Breast epithelium (tissue), 4 donors: ENCODE data around the gene CAMTA1. TPM values are rescaled to one million over a fixed set of nuclear protein-coding genes. Genes with fewer than 3 reads are reported as not detected.
"Not testable (repeated sequence)": the region's sequence is repeated elsewhere in the genome, so short reads cannot be mapped to it uniquely, and the experiment has no call there.

ENCODE experiments used
- DNase-seq, 2 donors: peaks; one replicate each; pipeline ENCODE4 v3.0.0-alpha.2; 2019; ENCODE audit warnings: low spot score in 2 of 2
- H3K27ac ChIP-seq, 2 donors: fragments of 200-600 bp; sonication (generic) in 1 of 2; one replicate each; pipeline ENCODE4 v1.5.1; 2016 to 2019; ENCODE audit warnings: mild to moderate bottlenecking in 1 of 2
- H3K27me3 ChIP-seq, 2 donors: fragments of 200-600 bp; sonication (generic) in 1 of 2; one replicate each; pipeline versions ENCODE4 v1.5.1 to v1.6.0; 2017 to 2019; ENCODE audit warnings: control low read depth in 1 of 2, mild to moderate bottlenecking in 1 of 2
- H3K36me3 ChIP-seq: fragments of 200-600 bp; one replicate; pipeline ENCODE4 v1.5.1; 2019
- H3K4me1 ChIP-seq, 2 donors: fragments of 200-600 bp; sonication (generic); one replicate each; pipeline ENCODE4 v1.5.1; 2016 to 2019; ENCODE audit warnings: control low read depth in 1 of 2
- H3K4me3 ChIP-seq, 3 donors: fragments of 200-600 bp; sonication (generic); 1 replicate in 2 of 3; 2 replicates in 1 of 3; pipeline ENCODE4 v1.5.1; 2016 to 2019; ENCODE audit warnings: mild to moderate bottlenecking in 3 of 3, moderate library complexity in 2 of 3
- H3K9me3 ChIP-seq, 2 donors: fragments of 200-600 bp; sonication (generic) in 1 of 2; one replicate each; pipeline ENCODE4 v1.5.1; 2016 to 2019; ENCODE audit warnings: control low read depth in 1 of 2
- POLR2A ChIP-seq: fragments of 450-650 bp; IDR thresholded peaks from one replicate; pipeline ENCODE4 v1.6.1; 2016; ENCODE audit warnings: antibody characterized with exemption, mild to moderate bottlenecking, moderate library complexity
- POLR2AphosphoS5 ChIP-seq, 3 donors: sonication (generic); formaldehyde crosslinking; IDR thresholded peaks; one replicate each; pipeline ENCODE4 v1.6.1; 2017; ENCODE audit warnings: antibody characterized with exemption in 3 of 3
- intact Hi-C: fragments of 100-400 bp; cut with DNase I; formaldehyde crosslinking; loops from one replicate; pipeline ENCODE4 v1.15.1; 2023; ENCODE audit warnings: low total_unique reads
- total RNA-seq, 3 donors: library from RNA; depleted of rRNA; stranded (reverse); fragments of >200 nt; gene quantifications; one replicate each; pipeline ENCODE4 v1.1.0, GENCODE V29; 2016
- TF ChIP-seq, protein P1 (sequence below), 3 donors: fragments of 450-650 bp; IDR thresholded peaks; one replicate each; pipeline ENCODE4 v1.5.1; 2016 to 2017; ENCODE audit warnings: antibody characterized with exemption in 3 of 3, mild to moderate bottlenecking in 3 of 3, moderate library complexity in 3 of 3

The CAMTA1 gene
- total RNA-seq, 3 donors from 2014 or later, result 53.4 to 84.0 (median 61.9) TPM

DNA sequence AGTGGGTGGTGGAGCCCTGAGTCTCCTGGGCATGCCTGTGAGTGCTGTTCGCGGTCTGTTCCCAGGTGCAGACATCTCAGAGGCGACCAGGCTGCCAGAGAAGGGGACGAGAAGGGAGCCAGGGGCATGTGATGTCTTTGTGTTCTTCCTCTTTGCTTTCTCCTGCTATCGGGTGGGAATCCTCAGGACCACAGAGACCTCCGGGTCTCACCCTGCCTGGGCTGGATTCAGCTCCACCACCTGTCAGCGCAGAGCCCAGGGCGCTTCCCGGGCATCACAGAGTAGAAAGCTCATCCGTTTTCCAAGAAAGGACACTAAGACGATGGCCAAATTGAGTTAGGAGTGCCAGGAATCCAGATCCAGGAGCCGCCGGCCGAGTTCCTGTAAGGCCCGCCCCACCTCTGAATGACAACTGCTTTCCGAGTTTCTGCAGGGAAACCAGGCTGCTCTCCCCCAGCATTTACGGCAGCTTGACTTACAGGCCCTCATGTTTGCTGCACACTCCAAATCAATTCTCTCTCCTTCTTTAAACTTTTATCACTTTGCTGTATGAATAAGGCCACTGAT is 130.8 kb downstream of the CAMTA1 start:
- Histone ChIP-seq H3K9me3 (no peaks in the 10 kb centered on the region), H3K4me1 (peaks cover 4 to 9% of the 10 kb centered on the region in 2 donors), H3K27ac (peak overlapping the region; percentile 69 to 83), H3K4me3 (no peak overlapping the region), H3K36me3 (no peaks in the 10 kb centered on the region), H3K27me3 (no peaks in the 10 kb centered on the region)
- TF ChIP-seq POLR2A, result no peak
- TF ChIP-seq POLR2AphosphoS5 (IDR thresholded peaks at IDR 0.05), result no peak
- TF ChIP-seq, protein P1, sequence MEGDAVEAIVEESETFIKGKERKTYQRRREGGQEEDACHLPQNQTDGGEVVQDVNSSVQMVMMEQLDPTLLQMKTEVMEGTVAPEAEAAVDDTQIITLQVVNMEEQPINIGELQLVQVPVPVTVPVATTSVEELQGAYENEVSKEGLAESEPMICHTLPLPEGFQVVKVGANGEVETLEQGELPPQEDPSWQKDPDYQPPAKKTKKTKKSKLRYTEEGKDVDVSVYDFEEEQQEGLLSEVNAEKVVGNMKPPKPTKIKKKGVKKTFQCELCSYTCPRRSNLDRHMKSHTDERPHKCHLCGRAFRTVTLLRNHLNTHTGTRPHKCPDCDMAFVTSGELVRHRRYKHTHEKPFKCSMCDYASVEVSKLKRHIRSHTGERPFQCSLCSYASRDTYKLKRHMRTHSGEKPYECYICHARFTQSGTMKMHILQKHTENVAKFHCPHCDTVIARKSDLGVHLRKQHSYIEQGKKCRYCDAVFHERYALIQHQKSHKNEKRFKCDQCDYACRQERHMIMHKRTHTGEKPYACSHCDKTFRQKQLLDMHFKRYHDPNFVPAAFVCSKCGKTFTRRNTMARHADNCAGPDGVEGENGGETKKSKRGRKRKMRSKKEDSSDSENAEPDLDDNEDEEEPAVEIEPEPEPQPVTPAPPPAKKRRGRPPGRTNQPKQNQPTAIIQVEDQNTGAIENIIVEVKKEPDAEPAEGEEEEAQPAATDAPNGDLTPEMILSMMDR (IDR thresholded peaks at IDR 0.05), result no peak
- DNase-seq, result no peak
- intact Hi-C loops, result no loop called here

DNA sequence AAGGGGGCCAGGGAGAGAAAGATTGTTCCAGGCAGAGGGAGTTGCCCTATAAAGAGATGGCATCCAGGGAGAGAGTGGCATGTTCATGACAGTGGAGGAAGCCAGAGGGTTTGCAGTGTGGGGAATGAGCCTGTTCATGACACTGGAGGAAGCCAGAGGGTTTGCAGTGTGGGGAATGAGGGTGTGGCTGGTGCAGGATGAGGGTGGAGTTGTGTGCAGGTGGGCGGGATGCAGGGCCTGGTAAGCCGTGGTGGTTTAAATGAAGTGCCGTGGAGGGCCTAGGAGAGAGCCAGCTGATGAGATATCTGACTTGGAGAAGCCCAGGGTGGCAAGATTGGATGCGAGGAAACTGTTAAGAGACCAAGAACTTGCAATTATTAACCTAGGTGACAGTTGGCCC is 131.8 kb downstream of the CAMTA1 start:
- no peaks in the 10 kb centered on the region for H3K36me3 ChIP-seq
- no peak for DNase-seq
- no peaks in the 10 kb centered on the region for H3K27me3 ChIP-seq
- H3K4me3 ChIP-seq, result no peak overlapping the region
- TF ChIP-seq POLR2A, result no peak
- no peak for TF ChIP-seq POLR2AphosphoS5 (IDR thresholded peaks at IDR 0.05)
- TF ChIP-seq, protein P1 (IDR thresholded peaks at IDR 0.05), result no peak
- no peaks in the 10 kb centered on the region for H3K9me3 ChIP-seq
- peaks cover 4 to 9% of the 10 kb centered on the region in 2 donors for H3K4me1 ChIP-seq
- intact Hi-C loops, result no loop called here
- peak overlapping the region; percentile 66 to 69 for H3K27ac ChIP-seq

DNA sequence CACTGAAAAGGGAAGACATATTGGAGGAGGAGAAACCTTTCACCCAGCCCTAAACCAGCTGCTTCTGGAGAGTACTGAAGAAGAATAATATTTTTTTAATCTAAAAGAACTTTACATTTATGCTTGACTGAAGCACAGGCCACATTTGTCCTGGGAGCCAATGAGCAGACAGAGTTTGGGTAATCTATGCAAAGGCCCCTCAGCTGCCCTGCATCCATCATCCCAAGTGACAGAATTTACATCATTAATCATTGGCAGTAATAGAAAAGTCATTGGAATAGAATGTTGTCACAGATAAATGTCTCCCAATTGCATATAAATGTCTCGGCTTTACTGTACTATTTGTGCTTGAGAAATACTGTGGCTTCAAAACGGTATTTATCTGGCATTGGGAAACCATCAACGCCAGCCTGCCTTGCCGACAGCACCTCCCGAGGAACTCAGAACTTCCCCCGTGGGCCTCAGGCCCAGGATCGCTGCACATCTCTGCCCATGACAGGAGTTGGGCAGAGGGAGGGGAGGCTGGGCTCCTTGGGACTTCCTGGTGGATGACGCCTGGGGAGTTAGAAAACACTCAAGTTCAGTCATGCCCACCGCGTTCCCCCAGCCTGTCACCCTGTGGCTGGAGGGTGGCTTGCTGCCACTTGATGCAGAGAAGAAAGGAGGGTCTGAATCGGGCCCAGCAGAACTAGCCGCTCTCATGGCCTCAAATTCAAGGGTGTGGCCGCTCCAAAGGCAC is 133.1 kb downstream of the CAMTA1 start:
- H3K36me3 ChIP-seq, result no peaks in the 10 kb centered on the region
- H3K4me3 ChIP-seq, result peak overlapping the region in 1 of 3 donors; percentile 1
- TF ChIP-seq, protein P1 (IDR thresholded peaks at IDR 0.05), result no peak
- TF ChIP-seq POLR2A (no peak), POLR2AphosphoS5 (IDR thresholded peaks at IDR 0.05) (no peak)
- intact Hi-C loops, result no loop called here
- DNase-seq, result peak in 1 of 2 donors; percentile 90
- no peaks in the 10 kb centered on the region for H3K9me3 ChIP-seq
- H3K27ac ChIP-seq, result peak overlapping the region; percentile 69 to 87
- no peaks in the 10 kb centered on the region for H3K27me3 ChIP-seq
- H3K4me1 ChIP-seq, result peaks cover 6 to 14% of the 10 kb centered on the region in 2 donors

GRCh38 chr1:6918925-6919511 is 133.8 kb downstream of the CAMTA1 start:
- Histone ChIP-seq H3K36me3 (no peaks in the 10 kb centered on the region), H3K4me1 (peaks cover 6 to 15% of the 10 kb centered on the region in 2 donors), H3K27ac (peak overlapping the region; percentile 69 to 87), H3K4me3 (peak overlapping the region in 1 of 3 donors; percentile 1), H3K27me3 (no peaks in the 10 kb centered on the region), H3K9me3 (no peaks in the 10 kb centered on the region)
- TF ChIP-seq, protein P1 (IDR thresholded peaks at IDR 0.05), result no peak
- TF ChIP-seq POLR2A (no peak), POLR2AphosphoS5 (IDR thresholded peaks at IDR 0.05) (no peak)
- DNase-seq, result no peak
- intact Hi-C loops, result no loop called here

DNA sequence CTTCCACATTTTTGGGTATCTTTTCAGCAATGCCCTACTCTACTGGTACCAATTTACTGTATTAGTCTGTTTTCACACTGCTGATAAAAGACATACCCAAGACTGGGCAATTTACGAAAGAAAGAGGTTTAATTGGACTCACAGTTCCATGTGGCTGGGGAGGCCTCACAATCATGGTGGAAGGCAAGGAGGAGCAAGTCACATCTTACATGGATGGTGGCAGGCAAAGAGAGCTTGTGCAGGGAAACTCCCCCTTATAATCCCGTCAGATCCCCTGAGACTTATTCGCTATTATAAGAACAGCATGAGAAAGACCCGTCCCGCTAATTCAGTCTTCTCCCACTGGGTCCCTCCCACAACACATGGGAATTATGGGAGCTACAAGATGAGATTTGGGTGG is 136.3 kb downstream of the CAMTA1 start:
- H3K4me3 ChIP-seq, H3K9me3 ChIP-seq, DNase-seq, H3K27ac ChIP-seq, H3K4me1 ChIP-seq, intact Hi-C loops, H3K27me3 ChIP-seq, H3K36me3 ChIP-seq: not testable (repeated sequence)
